Parathyroid adenoma (tissue), 2 donors: ENCODE results near the gene TTBK1.

Experiments
- H2AFZ ChIP-seq: fragments of 300-600 bp; sonication (generic); one replicate; pipeline ENCODE4 v1.7.0; 2017; ENCODE audit warnings: antibody characterized with exemption, mild to moderate bottlenecking
- H3K27ac ChIP-seq: fragments of 300-600 bp; sonication (generic); one replicate; pipeline ENCODE4 v1.7.0; 2017
- H3K27me3 ChIP-seq: fragments of 300-600 bp; sonication (generic); one replicate; pipeline ENCODE4 v1.7.0; 2017; ENCODE audit warnings: low read length; ENCODE audit not compliant: control insufficient read depth, insufficient read depth
- H3K36me3 ChIP-seq: fragments of 300-600 bp; sonication (generic); one replicate; pipeline ENCODE4 v1.7.0; 2017; ENCODE audit warnings: low read length; ENCODE audit not compliant: control insufficient read depth, insufficient read depth
- H3K4me1 ChIP-seq: fragments of 300-600 bp; sonication (generic); one replicate; pipeline ENCODE4 v1.7.0; 2017; ENCODE audit warnings: control low read depth
- H3K4me2 ChIP-seq: fragments of 300-600 bp; sonication (generic); one replicate; pipeline ENCODE4 v1.7.0; 2017; ENCODE audit warnings: low read length
- H3K4me3 ChIP-seq: fragments of 300-600 bp; sonication (generic); one replicate; pipeline ENCODE4 v1.7.0; 2017; ENCODE audit warnings: low read depth, low read length
- H3K79me2 ChIP-seq: fragments of 300-600 bp; sonication (generic); one replicate; pipeline ENCODE4 v1.7.0; 2017; ENCODE audit warnings: control low read depth
- H3K9ac ChIP-seq: fragments of 300-600 bp; sonication (generic); one replicate; pipeline ENCODE4 v1.7.0; 2017; ENCODE audit warnings: mild to moderate bottlenecking
- H3K9me3 ChIP-seq: fragments of 300-600 bp; sonication (generic); one replicate; pipeline ENCODE4 v1.7.0; 2017; ENCODE audit warnings: low read length; ENCODE audit not compliant: control insufficient read depth
- CTCF ChIP-seq: fragments of 300-600 bp; sonication (generic); IDR thresholded peaks from one replicate; pipeline ENCODE4 v1.7.0; 2017; ENCODE audit warnings: antibody characterized with exemption, mild to moderate bottlenecking
- donor health status: primary hyperparathyroidism.

The TTBK1 gene

GRCh38 chr6:43308101-43308989 lies 65.1 kb downstream of the TTBK1 start, which contains the start of gene CRIP3:
CRIP3 (minus strand) TSS chr6:43308826; CDS start chr6:43308792, 34 bp downstream.
- H3K27ac ChIP-seq: no peak within 1 kb of the TSS
- H3K4me1 ChIP-seq: no peaks in the 10 kb centered on the region
- peak within 1 kb of the TSS; percentile 85 for H2AFZ ChIP-seq
- TF ChIP-seq CTCF: peak; percentile 49
- no peaks in the 10 kb centered on the region for H3K36me3 ChIP-seq
- no peak within 1 kb of the TSS for H3K9ac ChIP-seq
- no peaks in the 10 kb centered on the region for H3K27me3 ChIP-seq
- H3K4me3 ChIP-seq: peak within 1 kb of the TSS; percentile 36
- H3K4me2 ChIP-seq: peak within 1 kb of the TSS; percentile 77
- no peaks in the 10 kb centered on the region for H3K9me3 ChIP-seq
- H3K79me2 ChIP-seq: no peaks in the 10 kb centered on the region

- Histone ChIP-seq H3K4me3 (peak overlapping the region; percentile 36), H3K27ac (no peak overlapping the region), H3K79me2 (no peaks in the 10 kb centered on the region), H3K9ac (no peak overlapping the region), H3K36me3 (no peaks in the 10 kb centered on the region), H3K4me1 (no peaks in the 10 kb centered on the region), H3K27me3 (no peaks in the 10 kb centered on the region), H2AFZ (peak overlapping the region; percentile 85), H3K9me3 (no peaks in the 10 kb centered on the region), H3K4me2 (peak overlapping the region; percentile 77)
- TF ChIP-seq CTCF: no peak
Observed at GRCh38 chr6:43308990-43309477, 65.8 kb downstream of the TTBK1 start.

- Histone ChIP-seq H3K9ac (no peak overlapping the region), H3K4me2 (no peak overlapping the region), H3K27me3 (no peaks in the 10 kb centered on the region), H2AFZ (no peak overlapping the region), H3K4me1 (no peaks in the 10 kb centered on the region), H3K79me2 (no peaks in the 10 kb centered on the region), H3K4me3 (no peak overlapping the region), H3K36me3 (no peaks in the 10 kb centered on the region), H3K27ac (no peak overlapping the region), H3K9me3 (no peaks in the 10 kb centered on the region)
- no peak for TF ChIP-seq CTCF
Observed at GRCh38 chr6:43310134-43310533, 66.9 kb downstream of the TTBK1 start.

- TF ChIP-seq CTCF: no peak
- Histone ChIP-seq H3K9me3 (no peaks in the 10 kb centered on the region), H3K4me1 (no peaks in the 10 kb centered on the region), H3K27ac (no peak overlapping the region), H3K79me2 (no peaks in the 10 kb centered on the region), H3K4me3 (no peak overlapping the region), H3K4me2 (no peak overlapping the region), H2AFZ (no peak overlapping the region), H3K36me3 (no peaks in the 10 kb centered on the region), H3K27me3 (no peaks in the 10 kb centered on the region), H3K9ac (no peak overlapping the region)
Observed at GRCh38 chr6:43310624-43311023, 67.3 kb downstream of the TTBK1 start.
